Left lobe of liver (tissue), 2 donors: ENCODE measurements around the gene CORO1A. TPM values are rescaled to one million over a fixed set of nuclear protein-coding genes. Genes with fewer than 3 reads are reported as not detected.
A peak's percentile ranks its signal among the peaks of the same experiment; 100 is the strongest.
"Not testable (repeated sequence)": the region's sequence is repeated elsewhere in the genome, so short reads cannot be mapped to it uniquely, and the experiment has no call there.

Experiments
- ATAC-seq: fragments of 200-7000 bp; cut with Tn5 transposase; one replicate; pipeline ENCODE4 v1.9.1; 2020; ENCODE audit warnings: mild to moderate bottlenecking, moderate library complexity
- DNase-seq: peaks from one replicate; pipeline ENCODE4 v3.0.0-alpha.2; 2020; ENCODE audit warnings: low spot score
- total RNA-seq: library from RNA; stranded (reverse); gene quantifications from one replicate; pipeline ENCODE4 v1.2.1, GENCODE V29; 2021
- donor health status: DM: no; HTN: no; CAD: no; lungs with moderate emphysema.
- donor health status: DM: no; HTN: yes; CAD: no.

Gene CORO1A
- total RNA-seq, 1 donor from 2014 or later = 8.5 TPM

DNA sequence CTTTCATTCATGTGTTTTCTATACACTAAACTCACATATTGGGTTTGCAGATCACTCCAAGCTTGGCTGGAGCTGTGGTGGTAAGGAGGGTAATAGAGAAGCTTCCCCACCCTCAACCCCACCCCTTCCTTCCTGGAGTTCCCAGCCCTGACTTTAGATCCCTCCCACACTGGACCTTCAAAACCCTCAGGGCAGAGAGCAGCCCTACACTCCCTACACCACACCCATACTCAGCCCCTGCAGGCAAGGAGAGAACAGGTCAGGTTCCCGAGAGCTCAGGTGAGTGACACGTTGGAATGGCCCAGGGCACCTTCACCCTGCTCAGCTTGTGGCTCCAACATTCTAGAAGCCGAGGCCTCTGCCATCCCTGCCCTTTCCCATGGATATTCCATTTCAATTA is 15.6 kb downstream of the CORO1A start, which contains the start of gene SULT1A3:
Gene SULT1A3 (plus strand): TSS at position 207 of the 400 bp plus-strand sequence. CDS start 1,474 bp downstream, outside the sequence.
- ATAC-seq = peak; percentile 32
- DNase-seq = not testable (repeated sequence)

GRCh38 chr16:30199608-30200343 is 16.4 kb downstream of the CORO1A start:
- DNase-seq = not testable (repeated sequence)
- ATAC-seq = peak; percentile 77

DNA sequence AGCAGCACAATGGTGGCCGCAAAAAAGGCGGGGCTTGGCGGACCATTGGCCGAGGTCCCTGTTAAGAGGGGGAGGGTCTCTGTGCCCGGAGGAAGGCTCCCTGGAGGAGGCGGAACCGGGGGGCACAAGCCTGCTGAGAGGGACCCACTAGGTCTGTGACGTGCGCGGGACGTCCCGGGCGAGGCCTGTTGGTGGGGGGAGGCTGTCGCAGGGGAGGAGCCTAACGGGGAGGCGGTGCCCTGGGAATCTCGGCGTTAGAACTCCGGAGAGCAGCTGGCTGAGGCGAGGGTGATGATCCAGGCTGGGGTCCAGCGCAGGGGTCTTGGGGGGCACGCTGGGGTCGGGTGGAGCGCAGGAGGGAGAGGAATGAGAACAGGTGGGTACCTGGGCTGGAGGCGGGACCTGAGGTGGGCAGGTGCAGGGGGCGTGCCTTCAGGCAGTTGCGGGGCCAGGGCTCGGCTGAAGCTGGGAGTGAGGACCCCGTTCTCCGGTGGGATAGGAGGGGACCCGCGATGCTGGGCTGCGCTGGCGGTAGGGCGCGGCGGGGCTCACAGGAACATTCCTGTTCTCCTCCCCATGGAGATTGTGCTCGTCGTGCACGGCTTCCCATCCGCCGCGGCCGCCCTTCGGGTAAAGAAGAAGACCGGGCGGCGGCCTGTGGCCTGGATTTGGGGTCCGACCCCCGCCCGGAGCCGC is 22.3 kb downstream of the CORO1A start:
- DNase-seq (peak; percentile 43), ATAC-seq (peak; percentile 61)

GRCh38 chr16:30206252-30206651 is 22.9 kb downstream of the CORO1A start:
- not testable (repeated sequence) for DNase-seq
- peak; percentile 27 for ATAC-seq

DNA sequence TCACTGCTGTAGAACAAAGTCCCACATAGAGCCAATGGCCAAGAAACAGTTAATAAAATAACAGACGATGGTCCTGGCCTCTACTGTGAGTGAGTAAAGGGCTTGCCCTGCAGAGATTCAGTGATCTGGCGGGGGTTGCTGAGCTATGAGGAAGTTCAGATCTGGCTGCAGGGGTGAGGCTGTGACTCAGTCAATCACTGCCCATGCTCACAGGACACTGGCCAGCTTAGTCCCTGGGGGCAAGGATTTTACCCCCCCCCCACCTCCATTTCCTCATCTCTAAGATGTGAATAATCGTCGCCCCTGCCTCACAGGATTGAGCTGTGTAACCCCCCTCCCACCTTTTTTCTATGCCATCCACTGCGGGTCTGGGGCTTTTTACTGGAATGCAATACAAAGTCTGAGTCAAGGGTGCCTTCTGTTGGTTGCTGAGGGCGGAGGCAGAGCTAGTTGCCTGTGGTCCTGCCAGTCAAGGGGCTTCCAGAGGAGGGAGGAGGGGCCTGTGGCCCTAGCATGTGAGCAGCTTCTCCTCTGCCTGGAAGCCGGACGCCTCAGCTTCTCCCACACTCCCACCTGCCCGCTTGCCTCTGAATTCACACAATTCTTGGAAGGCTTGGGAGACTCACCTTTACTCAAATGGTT is 23.8 kb downstream of the CORO1A start:
- DNase-seq (peak; percentile 42), ATAC-seq (peak; percentile 5)

- ATAC-seq = peak; percentile 56
- DNase-seq = not testable (repeated sequence)
Measured at GRCh38 chr16:30209032-30209431, 25.6 kb downstream of the CORO1A start.

DNA sequence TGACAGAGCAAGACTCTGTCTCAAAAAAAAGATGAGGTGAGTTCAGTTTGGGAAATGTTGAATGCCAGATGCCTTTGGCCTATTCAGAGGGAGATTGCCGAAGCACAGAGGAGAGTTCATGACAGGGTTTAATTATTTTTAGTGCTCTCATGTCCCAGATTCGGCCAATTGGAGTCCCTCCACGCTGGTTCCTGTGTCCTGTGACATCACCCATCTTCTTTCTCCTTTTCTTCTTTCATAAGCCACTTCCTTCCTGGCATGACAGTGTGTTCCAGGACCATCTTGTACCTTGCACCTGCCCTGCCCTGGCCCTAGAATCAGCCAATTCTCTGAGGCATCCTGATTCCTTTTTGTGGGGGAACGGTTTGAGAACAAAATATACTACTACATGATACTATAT is 28.0 kb downstream of the CORO1A start:
- ATAC-seq, DNase-seq: not testable (repeated sequence)

DNA sequence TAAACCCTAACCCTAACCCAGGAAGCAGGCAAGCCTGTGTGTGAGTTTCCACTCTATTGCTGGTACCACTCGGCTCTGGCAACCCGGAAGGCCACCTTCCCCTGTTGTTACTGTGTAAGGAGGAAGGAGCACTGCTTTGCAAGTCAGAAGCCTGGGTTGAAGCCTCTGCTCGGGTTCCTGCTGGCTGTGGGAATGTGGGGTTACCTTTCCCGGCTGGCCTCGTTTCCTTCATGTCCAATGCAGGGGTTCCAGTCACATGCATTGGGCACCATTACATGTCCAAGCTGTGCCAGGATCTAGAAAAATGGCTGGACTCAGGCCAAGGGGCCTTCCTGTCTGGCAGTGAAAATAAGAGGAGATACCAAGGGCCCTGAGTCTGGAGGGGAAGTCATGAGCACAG is 33.7 kb downstream of the CORO1A start:
- peak; percentile 42 for DNase-seq
- not testable (repeated sequence) for ATAC-seq

Other genes with a start within 250 kb of the CORO1A start
- 71.0 TPM for gene TMEM219, start 221.5 kb upstream of the CORO1A start, total RNA-seq
- 21.1 TPM for gene TAOK2, start 209.7 kb upstream of the CORO1A start, total RNA-seq
- 9.2 TPM for gene HIRIP3, start 188.0 kb upstream of the CORO1A start, total RNA-seq
- gene INO80E, start 187.4 kb upstream of the CORO1A start, total RNA-seq = 34.7 TPM
- gene DOC2A, start 172.6 kb upstream of the CORO1A start, total RNA-seq = 0.15 TPM
- not detected for gene C16orf92, start 160.4 kb upstream of the CORO1A start, total RNA-seq
- 0.13 TPM for gene TLCD3B, start 152.3 kb upstream of the CORO1A start, total RNA-seq
- gene ALDOA, start 117.8 kb upstream of the CORO1A start, total RNA-seq = 176 TPM
- 51.0 TPM for gene PPP4C, start 107.6 kb upstream of the CORO1A start, total RNA-seq
- 0.86 TPM for gene TBX6, start 91.7 kb upstream of the CORO1A start, total RNA-seq
- gene YPEL3, start 87.4 kb upstream of the CORO1A start, total RNA-seq = 20.9 TPM
- gene GDPD3, start 70.1 kb upstream of the CORO1A start, total RNA-seq = 1.4 TPM
- gene MAPK3, start 60.4 kb upstream of the CORO1A start, total RNA-seq = 12.3 TPM
- gene BOLA2B, start 10.1 kb downstream of the CORO1A start, total RNA-seq = 21.7 TPM
- 77.1 TPM for gene SLX1A, start 10.3 kb downstream of the CORO1A start, total RNA-seq
- gene SULT1A3, start 15.7 kb downstream of the CORO1A start, total RNA-seq = 22.8 TPM
- gene NPIPB13, start 64.9 kb downstream of the CORO1A start, total RNA-seq = 6.2 TPM
- gene CD2BP2, start 171.7 kb downstream of the CORO1A start, total RNA-seq = 15.4 TPM
- gene TBC1D10B, start 186.9 kb downstream of the CORO1A start, total RNA-seq = 14.1 TPM
- not detected for gene MYL11, start 191.2 kb downstream of the CORO1A start, total RNA-seq
- gene SEPTIN1, start 199.0 kb downstream of the CORO1A start, total RNA-seq = 1.4 TPM
- gene ZNF48, start 211.8 kb downstream of the CORO1A start, total RNA-seq = 5.4 TPM
- gene ZNF771, start 224.0 kb downstream of the CORO1A start, total RNA-seq = 13.5 TPM
- 11.1 TPM for gene DCTPP1, start 246.4 kb downstream of the CORO1A start, total RNA-seq